Measurements from ENCODE around the gene SIX1. TPM values are rescaled to one million over a fixed set of nuclear protein-coding genes. Genes with fewer than 3 reads are reported as not detected.

SIX1 gene
- polyA plus RNA-seq, 1 of the 3 experiments (the other 2 are of a cell fraction), result 52.1 TPM

DNA sequence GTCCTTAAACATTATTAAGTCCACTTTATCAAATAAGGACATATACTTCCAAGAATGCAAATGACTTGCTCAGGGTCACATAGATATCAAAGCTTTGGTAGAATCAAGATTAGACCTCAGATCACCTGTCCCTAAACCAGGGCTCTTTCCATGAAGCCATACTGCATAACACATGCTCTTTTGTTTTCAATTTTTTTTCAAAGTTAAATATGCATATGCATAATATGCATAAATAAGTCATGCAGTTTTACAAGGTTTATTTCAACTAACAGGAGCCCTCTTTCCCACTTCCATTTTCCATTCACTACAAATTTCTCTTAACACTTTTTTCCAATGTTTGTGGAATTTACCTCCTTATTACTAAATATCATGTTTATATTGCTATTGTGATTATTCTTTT is 53.1 kb downstream of the SIX1 start (continued):
- no peak for TF ChIP-seq FOXJ3 (CRISPR knock-in tag; IDR thresholded peaks at IDR 0.05)
- no peak for TF ChIP-seq EP300 (IDR thresholded peaks at IDR 0.05; ENCODE audit: borderline replicate concordance in 1 of 2, low read depth in 1 of 2, low read length in 1 of 2)
- TF ChIP-seq SIN3A (IDR thresholded peaks at IDR 0.05; ENCODE audit: borderline replicate concordance, low read depth, low read length), result no peak
- no peak for TF ChIP-seq RAD21 (IDR thresholded peaks at IDR 0.05; ENCODE audit: low read length)

DNA sequence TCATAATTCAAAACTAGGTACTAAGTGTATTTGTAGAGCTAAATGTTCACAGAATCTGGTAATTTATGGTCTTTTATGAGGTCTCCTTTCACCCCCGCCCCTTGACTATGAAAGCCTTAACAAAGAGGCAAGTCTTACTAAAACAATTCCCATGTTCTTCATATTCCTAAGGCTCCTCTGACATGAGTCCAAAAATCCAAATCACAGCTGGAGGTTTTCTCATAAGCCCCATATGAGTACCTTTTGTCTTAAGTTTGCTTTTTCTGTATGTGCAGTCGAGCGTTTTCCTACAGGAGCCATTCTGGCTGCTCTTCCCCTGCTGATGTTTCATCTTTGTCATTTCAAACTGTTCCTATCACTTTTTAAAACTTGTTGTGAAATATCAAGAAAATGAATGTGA is 55.2 kb downstream of the SIX1 start:
- H3K4me3 ChIP-seq (ENCODE audit: low read depth in 2 of 2, low read length in 1 of 2), result no peak overlapping the region
- no peaks in the 10 kb centered on the region for H3K27me3 ChIP-seq (ENCODE audit: insufficient read depth)
- no peaks in the 10 kb centered on the region for H3K79me2 ChIP-seq (ENCODE audit: insufficient read depth)
- peaks cover 7% of the 10 kb centered on the region for H3F3A ChIP-seq (replicated peaks; ENCODE audit: insufficient read depth)
- no peaks in the 10 kb centered on the region for H3K4me1 ChIP-seq (ENCODE audit: control insufficient read depth in 1 of 2, insufficient read depth in 2 of 2, low read depth in 1 of 2, low read length in 1 of 2)
- no peaks in the 10 kb centered on the region for H3K36me3 ChIP-seq (replicated peaks in 1 of 2; ENCODE audit: control insufficient read depth in 1 of 2, insufficient read depth in 2 of 2, low read length in 1 of 2)
- no peak overlapping the region for H3K27ac ChIP-seq (ENCODE audit: low read depth in 2 of 2, low read length in 1 of 2)
- ChIA-PET CTCF (interaction anchor here (1.2 kb wide), 1 partner anchor 31 kb away, joined by 5 read pairs; no protein-coding TSS in a partner anchor), POLR2A (no interaction called here)
- H3K4me2 ChIP-seq, result no peak overlapping the region
- DNase-seq, result no peak
- no peaks in the 10 kb centered on the region for H4K20me1 ChIP-seq (ENCODE audit: insufficient read depth)
- WGBS (ENCODE audit: low lambda C conversion rate), result 96% methylated on average over 3 of the region's 3 CpGs
- H3K9me2 ChIP-seq, result no peaks in the 10 kb centered on the region
- TF ChIP-seq SMC3 (IDR thresholded peaks at IDR 0.05; ENCODE audit: low read depth, low read length) (no peak), MXI1 (IDR thresholded peaks at IDR 0.05; ENCODE audit: low read depth, low read length) (no peak)
- TF ChIP-seq, protein P1, sequence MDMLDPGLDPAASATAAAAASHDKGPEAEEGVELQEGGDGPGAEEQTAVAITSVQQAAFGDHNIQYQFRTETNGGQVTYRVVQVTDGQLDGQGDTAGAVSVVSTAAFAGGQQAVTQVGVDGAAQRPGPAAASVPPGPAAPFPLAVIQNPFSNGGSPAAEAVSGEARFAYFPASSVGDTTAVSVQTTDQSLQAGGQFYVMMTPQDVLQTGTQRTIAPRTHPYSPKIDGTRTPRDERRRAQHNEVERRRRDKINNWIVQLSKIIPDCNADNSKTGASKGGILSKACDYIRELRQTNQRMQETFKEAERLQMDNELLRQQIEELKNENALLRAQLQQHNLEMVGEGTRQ (IDR thresholded peaks at IDR 0.05; ENCODE audit: borderline replicate concordance, low read depth, low read length), result no peak
- TF ChIP-seq, protein P2, sequence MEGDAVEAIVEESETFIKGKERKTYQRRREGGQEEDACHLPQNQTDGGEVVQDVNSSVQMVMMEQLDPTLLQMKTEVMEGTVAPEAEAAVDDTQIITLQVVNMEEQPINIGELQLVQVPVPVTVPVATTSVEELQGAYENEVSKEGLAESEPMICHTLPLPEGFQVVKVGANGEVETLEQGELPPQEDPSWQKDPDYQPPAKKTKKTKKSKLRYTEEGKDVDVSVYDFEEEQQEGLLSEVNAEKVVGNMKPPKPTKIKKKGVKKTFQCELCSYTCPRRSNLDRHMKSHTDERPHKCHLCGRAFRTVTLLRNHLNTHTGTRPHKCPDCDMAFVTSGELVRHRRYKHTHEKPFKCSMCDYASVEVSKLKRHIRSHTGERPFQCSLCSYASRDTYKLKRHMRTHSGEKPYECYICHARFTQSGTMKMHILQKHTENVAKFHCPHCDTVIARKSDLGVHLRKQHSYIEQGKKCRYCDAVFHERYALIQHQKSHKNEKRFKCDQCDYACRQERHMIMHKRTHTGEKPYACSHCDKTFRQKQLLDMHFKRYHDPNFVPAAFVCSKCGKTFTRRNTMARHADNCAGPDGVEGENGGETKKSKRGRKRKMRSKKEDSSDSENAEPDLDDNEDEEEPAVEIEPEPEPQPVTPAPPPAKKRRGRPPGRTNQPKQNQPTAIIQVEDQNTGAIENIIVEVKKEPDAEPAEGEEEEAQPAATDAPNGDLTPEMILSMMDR (IDR thresholded peaks at IDR 0.05), result no peak
- TF ChIP-seq, protein P3, sequence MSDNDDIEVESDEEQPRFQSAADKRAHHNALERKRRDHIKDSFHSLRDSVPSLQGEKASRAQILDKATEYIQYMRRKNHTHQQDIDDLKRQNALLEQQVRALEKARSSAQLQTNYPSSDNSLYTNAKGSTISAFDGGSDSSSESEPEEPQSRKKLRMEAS (IDR thresholded peaks at IDR 0.05; ENCODE audit: low read depth), result no peak
- TF ChIP-seq, protein P4, sequence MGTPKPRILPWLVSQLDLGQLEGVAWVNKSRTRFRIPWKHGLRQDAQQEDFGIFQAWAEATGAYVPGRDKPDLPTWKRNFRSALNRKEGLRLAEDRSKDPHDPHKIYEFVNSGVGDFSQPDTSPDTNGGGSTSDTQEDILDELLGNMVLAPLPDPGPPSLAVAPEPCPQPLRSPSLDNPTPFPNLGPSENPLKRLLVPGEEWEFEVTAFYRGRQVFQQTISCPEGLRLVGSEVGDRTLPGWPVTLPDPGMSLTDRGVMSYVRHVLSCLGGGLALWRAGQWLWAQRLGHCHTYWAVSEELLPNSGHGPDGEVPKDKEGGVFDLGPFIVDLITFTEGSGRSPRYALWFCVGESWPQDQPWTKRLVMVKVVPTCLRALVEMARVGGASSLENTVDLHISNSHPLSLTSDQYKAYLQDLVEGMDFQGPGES (IDR thresholded peaks at IDR 0.05; ENCODE audit: low read depth, low read length), result no peak
- no peak overlapping the region for H2AFZ ChIP-seq (ENCODE audit: low read depth)
- no peak overlapping the region for H3K9ac ChIP-seq
- no peaks in the 10 kb centered on the region for H3K9me3 ChIP-seq

Other genes starting within 250 kb of the SIX1 start
- 0.13 and 0.18 TPM in 2 replicates for gene C14orf39, start 163.4 kb downstream of the SIX1 start, polyA plus RNA-seq (2012; rRNA removed)
- not detected in 2 replicates for gene SIX6, start 140.3 kb downstream of the SIX1 start, polyA plus RNA-seq (2012; rRNA removed)
- 3.3 and 4.3 TPM in 2 replicates for gene SIX4, start 74.9 kb upstream of the SIX1 start, polyA plus RNA-seq (2012; rRNA removed)
- 38.9 and 46.7 TPM in 2 replicates for gene MNAT1, start 85.3 kb upstream of the SIX1 start, polyA plus RNA-seq (2012; rRNA removed)

Measured in SK-N-SH (cell line).